Activated CD4-positive, alpha-beta T cell treated with anti-CD3 and anti-CD28 coated beads, Interleukin-2, amount 50 U/mL, for 24 hours (primary cell): ENCODE measurements around the gene ENTPD3.

Experiments
- DNase-seq, 2 donors: peaks; one replicate each; pipeline ENCODE4 v3.0.0-alpha.2; 2020; ENCODE audit warnings: low read depth in 1 of 2, low spot score in 1 of 2

Gene ENTPD3

GRCh38 chr3:40404591-40405198, 17.7 kb downstream of the ENTPD3 start:
- no peak for DNase-seq

DNA sequence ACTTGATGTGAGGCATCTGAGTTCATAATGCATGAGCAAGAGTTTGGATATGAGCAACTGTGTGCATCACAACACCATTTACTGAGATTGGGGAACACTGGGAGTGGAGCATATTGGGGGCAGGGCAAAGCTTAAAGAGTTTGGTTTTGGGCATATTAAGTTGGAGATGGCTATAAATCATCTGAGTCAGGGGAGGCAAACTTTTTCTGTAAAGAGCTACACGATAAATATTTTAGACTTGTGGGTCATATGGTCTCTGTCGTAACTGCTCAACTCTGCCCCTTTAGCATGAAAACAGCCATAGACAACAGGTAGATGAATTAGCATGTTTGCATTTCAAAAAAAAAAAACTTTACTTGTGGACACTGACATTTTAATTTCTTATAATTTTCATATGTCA, 20.0 kb downstream of the ENTPD3 start:
- DNase-seq, result no peak

DNA sequence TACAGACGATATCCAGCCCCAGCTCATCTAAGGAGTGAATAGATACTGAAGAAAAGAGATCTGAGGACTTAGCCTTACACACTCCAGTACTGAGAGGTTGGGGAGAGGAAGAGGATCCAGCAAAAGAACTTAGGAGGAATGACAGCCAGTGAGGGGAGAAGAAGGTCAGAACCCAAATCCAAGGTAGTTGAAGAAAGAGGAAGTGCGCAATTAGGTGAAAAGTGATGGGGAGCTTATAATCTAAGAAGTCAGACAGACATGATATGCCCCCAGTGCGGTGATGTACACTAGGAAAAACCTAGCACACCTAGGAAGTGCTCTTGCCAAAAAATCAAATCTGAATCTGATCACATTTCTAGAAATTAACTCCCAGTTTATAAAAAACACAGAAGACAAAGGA, 20.6 kb downstream of the ENTPD3 start:
- no peak for DNase-seq

DNA sequence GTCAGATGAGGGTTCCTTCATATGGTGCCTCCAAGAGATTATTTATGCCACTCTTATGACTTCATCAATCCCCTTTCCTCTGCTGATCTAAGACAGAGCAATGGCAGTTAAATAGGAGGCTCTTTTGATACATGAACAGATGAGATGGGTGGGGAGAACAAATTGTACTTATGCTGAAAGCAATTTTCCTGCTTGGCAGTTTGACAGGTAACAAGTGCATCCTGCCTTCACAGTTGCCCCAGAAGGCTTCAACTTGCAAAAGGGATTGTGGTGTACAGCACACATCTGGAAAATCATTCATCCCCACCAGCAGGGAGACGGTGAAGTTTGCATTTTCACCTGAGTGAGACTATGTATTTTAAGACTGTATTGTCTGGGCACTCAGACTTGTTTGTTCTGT, 27.3 kb downstream of the ENTPD3 start:
- DNase-seq, result no peak

GRCh38 chr3:40417845-40418543, 31.0 kb downstream of the ENTPD3 start:
- no peak for DNase-seq

GRCh38 chr3:40422861-40423260, 35.9 kb downstream of the ENTPD3 start:
- DNase-seq, result no peak

DNA sequence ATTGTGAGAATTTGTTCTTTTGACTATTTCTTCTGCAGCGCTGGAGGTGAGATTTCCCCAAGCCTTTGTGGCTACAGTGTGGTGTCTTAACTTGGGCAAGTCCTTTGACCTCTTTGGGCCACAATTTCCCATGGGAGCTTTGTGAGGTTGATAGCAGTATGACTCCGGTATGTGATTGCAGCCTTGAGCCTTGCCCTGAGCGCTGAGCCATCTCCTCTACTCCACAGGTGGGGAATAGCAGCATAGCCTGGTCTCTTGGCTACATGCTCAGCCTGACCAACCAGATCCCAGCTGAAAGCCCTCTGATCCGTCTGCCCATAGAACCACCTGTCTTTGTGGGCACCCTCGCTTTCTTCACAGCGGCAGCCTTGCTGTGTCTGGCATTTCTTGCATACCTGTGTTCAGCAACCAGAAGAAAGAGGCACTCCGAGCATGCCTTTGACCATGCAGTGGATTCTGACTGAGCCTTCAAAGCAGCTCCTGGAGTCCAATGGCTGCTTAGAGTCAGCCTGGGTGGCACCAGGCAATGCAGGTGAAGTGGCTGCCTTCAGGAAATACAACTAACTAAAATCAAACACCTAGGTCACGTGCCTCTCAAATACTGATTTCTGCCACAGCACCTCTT, 40.2 kb downstream of the ENTPD3 start:
- no peak for DNase-seq

- no peak for DNase-seq
These were observed 45.8 kb downstream of the ENTPD3 start for GRCh38 chr3:40432793-40433192.

DNA sequence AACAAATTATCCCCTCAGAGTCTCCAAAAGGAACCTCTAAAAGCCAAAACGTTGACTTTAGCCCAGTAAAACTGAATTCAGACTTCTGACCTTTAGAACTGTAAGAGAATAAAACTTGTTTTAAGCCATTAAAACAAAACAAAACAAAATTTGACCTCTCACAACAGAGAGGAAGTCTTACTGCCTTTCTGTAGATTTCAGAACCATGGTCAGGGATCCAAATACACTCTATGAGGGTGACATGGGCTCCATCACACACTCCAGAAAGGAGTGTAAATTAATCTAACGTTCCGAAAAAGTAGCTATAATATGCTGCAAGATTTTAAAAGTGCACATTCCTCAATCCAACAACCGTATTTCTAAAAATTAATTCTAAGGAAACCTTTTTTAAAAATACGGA, 50.9 kb downstream of the ENTPD3 start:
- DNase-seq, result no peak

DNA sequence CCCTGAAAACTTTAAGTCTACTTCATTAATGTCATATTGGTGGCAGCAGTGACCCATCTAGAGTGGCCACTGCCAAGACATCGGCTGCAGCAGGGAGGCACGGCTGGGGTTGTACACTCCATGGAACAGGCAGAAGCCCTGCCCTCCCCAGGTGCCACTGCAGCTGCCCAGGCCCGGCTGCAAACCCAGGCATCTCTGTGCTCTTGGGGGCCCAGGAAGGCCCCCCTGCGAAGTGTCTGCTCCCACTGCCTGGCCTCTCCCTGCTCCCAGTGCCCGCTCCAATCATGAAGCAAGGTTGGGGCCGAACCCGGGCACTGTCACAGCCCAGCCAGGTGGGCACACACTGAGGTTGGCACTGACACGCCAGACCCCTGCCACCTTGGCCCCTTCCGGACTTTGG, 58.1 kb downstream of the ENTPD3 start:
- no peak for DNase-seq

GRCh38 chr3:40445880-40446279, 58.9 kb downstream of the ENTPD3 start:
- DNase-seq, result no peak

DNA sequence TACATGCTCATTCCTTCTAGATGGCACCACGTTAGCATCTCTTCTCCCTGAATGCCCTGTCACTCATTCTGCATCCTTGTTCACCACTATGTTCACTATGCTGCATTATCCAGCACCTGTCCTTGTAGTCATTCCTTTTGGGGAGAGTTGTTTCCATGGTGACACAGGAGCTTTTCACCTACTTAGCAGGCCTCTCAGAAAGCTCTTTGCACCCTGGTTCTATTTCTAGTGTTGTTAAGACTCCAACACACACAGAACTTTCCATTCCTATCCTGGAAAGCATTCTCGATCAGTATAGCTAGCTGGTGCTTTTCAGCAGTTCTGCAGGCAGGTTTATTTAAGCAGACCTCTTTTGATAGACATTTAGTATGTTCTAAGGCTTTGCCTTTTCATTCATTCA, 63.5 kb downstream of the ENTPD3 start:
- no peak for DNase-seq

- no peak for DNase-seq
These were observed 64.6 kb downstream of the ENTPD3 start for GRCh38 chr3:40451551-40451950.

DNA sequence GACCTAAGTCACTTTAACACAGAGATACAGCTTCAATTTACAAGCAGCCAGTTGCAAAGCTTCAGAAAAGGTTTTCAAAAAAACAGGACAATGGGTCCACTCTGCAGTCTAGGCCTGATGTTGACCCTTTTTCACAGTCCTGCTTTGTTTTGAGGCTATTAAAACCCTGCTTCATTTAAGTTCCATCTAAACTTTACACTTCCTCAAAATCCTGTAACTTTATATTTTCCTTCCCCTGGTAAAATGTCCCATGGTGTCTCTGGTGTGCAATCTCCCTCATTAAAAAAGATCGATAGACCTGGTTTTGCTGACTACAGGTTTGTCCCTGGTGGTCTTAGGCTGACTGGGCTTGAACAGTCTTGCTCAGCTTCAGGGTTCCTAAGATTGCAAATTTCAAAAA, 65.1 kb downstream of the ENTPD3 start:
- no peak for DNase-seq

GRCh38 chr3:40452562-40452875, 65.5 kb downstream of the ENTPD3 start:
- DNase-seq, result no peak

- DNase-seq, result peak; percentile 82 to 96
These were observed 66.1 kb downstream of the ENTPD3 start for GRCh38 chr3:40452876-40453730.

- no peak for DNase-seq
These were observed 66.9 kb downstream of the ENTPD3 start for GRCh38 chr3:40453933-40454332.

- no peak for DNase-seq
These were observed 68.3 kb downstream of the ENTPD3 start for GRCh38 chr3:40455328-40455727.

DNA sequence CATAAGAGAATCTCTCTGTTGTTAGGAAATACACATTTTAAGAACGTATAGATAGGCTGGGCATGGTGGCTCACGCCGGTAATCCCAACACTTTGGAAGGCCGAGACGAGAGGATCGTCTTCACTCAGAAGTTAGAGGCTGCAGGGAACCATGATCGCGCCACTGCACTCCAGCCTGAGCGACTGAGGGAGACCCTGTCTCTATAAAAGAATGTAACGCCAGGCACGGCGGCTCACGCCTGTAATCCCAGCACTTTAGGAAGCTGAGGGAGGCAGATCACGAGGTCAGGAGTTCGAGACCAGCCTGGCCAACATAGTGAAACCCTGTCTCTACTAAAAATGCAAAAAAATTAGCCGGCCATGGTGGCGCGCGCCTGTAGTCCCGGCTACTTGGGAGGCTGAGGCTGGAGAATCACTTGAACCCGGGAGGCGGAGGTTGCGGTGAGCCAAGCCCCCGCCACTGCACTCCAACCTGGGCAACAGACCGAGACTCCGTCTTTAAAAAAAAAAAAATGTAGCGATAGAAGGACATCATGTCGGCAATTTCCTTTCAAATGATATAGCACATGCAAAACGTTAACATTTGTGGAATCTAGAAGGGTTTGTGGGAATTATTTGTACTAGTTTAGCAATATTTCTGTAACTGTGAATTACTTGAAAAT, 69.4 kb downstream of the ENTPD3 start:
- no peak for DNase-seq

DNA sequence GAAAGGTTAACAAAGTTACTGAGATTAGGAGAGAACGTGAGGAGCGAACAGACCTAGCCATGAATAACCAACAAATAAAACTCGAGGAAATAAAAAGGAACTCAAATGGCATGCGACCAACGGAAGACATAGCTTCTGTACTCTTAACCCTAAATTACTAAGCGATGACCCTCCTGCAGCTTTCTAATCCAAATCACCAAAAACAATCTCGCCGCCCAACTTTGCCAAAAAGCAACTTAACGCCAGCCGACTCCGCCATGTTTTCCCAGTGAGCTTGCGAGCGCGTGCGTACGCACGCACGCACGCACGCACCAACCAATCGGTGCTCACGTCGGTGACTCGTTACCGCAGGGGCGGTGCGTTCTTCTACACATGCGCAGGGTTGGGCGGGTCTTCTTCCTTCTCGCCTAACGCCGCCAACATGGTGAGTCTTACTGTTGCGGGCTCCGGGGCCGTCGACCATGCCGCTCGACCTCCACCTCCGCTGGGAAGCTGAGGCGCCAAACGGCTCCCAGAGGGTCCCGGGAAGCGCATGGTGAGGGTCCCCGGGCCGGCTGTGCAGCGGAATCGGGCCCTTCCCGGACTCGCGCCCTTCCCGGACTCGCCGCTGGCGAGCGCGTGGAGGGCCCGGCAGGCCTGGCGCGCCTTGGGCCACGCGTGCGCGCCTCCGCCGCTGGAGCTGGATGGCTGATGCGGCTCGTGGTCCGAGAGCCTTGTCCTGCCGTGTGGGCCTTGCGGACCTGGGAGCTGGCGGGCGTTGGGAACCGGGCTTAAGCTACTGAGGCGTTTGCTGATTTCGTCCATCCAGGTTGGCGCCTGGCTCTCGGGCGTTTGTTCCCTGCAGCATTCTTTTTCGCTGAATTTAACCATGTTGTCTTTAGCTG, 70.2 kb downstream of the ENTPD3 start, which contains the start of gene RPL14:
RPL14 (plus strand) TSS at position 400 of the 884 bp plus-strand sequence; CDS start at position 533, 133 bp downstream.
- DNase-seq, result peak; percentile 83 to 95
